K562 (cell line): ENCODE data around the gene VMP1. TPM values are rescaled to one million over a fixed set of nuclear protein-coding genes. Genes with fewer than 3 reads are reported as not detected.
A peak's percentile ranks its signal among the peaks of the same experiment; 100 is the strongest.

ENCODE experiments used
- ARID1B ChIP-seq: fragments of 450-650 bp; IDR thresholded peaks from 2 replicates; pipeline ENCODE4 v1.6.1; 2016; ENCODE audit warnings: antibody characterized with exemption, mild to moderate bottlenecking, inconsistent platforms
- CBFB ChIP-seq: sonication (generic); formaldehyde crosslinking; IDR thresholded peaks from 2 replicates; pipeline ENCODE4 v1.4.0; 2020; ENCODE audit warnings: mild to moderate bottlenecking, missing genetic modification reagents
- CBX3 ChIP-seq, 2 experiments: IDR thresholded peaks; 1 replicate in 1 of 2; 2 replicates in 1 of 2; pipeline ENCODE4 v1.6.1; 2012; ENCODE audit warnings: inconsistent platforms in 2 of 2, low read length in 2 of 2, borderline replicate concordance in 1 of 2, control low read depth in 1 of 2
- DDX20 ChIP-seq: fragments of 450-650 bp; IDR thresholded peaks from 2 replicates; pipeline ENCODE4 v1.6.1; 2016; ENCODE audit warnings: missing genetic modification characterization, low read depth, mild to moderate bottlenecking, missing compliant biosample characterization, moderate library complexity
- ELF4 ChIP-seq: fragments of 450-650 bp; formaldehyde crosslinking; IDR thresholded peaks from 2 replicates; pipeline ENCODE4 v1.4.0; 2022; ENCODE audit warnings: missing genetic modification characterization
- ELK3 ChIP-seq: fragments of 450-650 bp; formaldehyde crosslinking; IDR thresholded peaks from 2 replicates; pipeline ENCODE4 v1.4.0; 2020; ENCODE audit warnings: mild to moderate bottlenecking
- FOXK1 ChIP-seq: sonication (generic); formaldehyde crosslinking; IDR thresholded peaks from 2 replicates; pipeline ENCODE4 v1.8.0; 2022; ENCODE audit warnings: missing genetic modification reagents, mild to moderate bottlenecking, borderline replicate concordance
- FOXK2 ChIP-seq, 2 experiments: fragments of 450-650 bp; IDR thresholded peaks in 1 of 2; conservative IDR thresholded peaks in 1 of 2; 2 replicates each; pipeline ENCODE4 v1.6.1; 2016; ENCODE audit warnings: low read depth in 2 of 2, mild to moderate bottlenecking in 1 of 2
- HMG20B ChIP-seq: fragments of 250-450 bp; sonication (Bioruptor Pico); IDR thresholded peaks from 2 replicates; pipeline ENCODE4 v1.5.0; 2021; ENCODE audit warnings: mild to moderate bottlenecking
- NEUROD1 ChIP-seq: fragments of 150-350 bp; IDR thresholded peaks from 2 replicates; pipeline ENCODE4 v1.6.1; 2014; ENCODE audit warnings: borderline replicate concordance, low read length, low read depth; ENCODE audit not compliant: partially characterized antibody
- NRF1 ChIP-seq, 2 experiments: fragments of 450-650 bp; IDR thresholded peaks in 1 of 2; conservative IDR thresholded peaks in 1 of 2; 2 replicates each; pipeline ENCODE4 v1.6.1; 2014; ENCODE audit warnings: mild to moderate bottlenecking in 2 of 2
- RAD51 ChIP-seq: fragments of 450-650 bp; IDR thresholded peaks from 2 replicates; pipeline ENCODE4 v1.7.1; 2016; ENCODE audit warnings: low read depth, mild to moderate bottlenecking, borderline replicate concordance
- SIRT6 ChIP-seq: IDR thresholded peaks from one replicate; pipeline ENCODE4 v1.6.1; 2012; ENCODE audit warnings: low read depth, mild to moderate bottlenecking, control low read depth, inconsistent platforms, low read length, moderate library complexity
- SP2 ChIP-seq: IDR thresholded peaks from 2 replicates; pipeline ENCODE4 v1.6.1; 2011; ENCODE audit warnings: mild to moderate bottlenecking, low read depth, low read length, moderate library complexity; ENCODE audit not compliant: poor library complexity, severe bottlenecking; ENCODE audit errors: extremely low read depth
- THRAP3 ChIP-seq: fragments of 450-650 bp; IDR thresholded peaks from 2 replicates; pipeline ENCODE4 v1.6.1; 2016; ENCODE audit warnings: mild to moderate bottlenecking, inconsistent platforms, borderline replicate concordance
- ZBTB34 ChIP-seq: fragments of 250-450 bp; sonication (Bioruptor Pico); IDR thresholded peaks from 2 replicates; pipeline ENCODE4 v1.8.0; 2021; ENCODE audit warnings: mild to moderate bottlenecking, moderate library complexity
- ZFX ChIP-seq: sonication (generic); formaldehyde crosslinking; IDR thresholded peaks from 2 replicates; pipeline ENCODE4 v1.8.0; 2022; ENCODE audit warnings: mild to moderate bottlenecking, missing genetic modification reagents, moderate library complexity
- ZNF197 ChIP-seq: fragments of 200-800 bp; sonication (Bioruptor generic); IDR thresholded peaks from 2 replicates; pipeline ENCODE4 v1.6.1; 2016; ENCODE audit warnings: low read depth, missing genetic modification characterization, missing compliant biosample characterization
- ZNF347 ChIP-seq: fragments of 450-650 bp; formaldehyde crosslinking; IDR thresholded peaks from 2 replicates; pipeline ENCODE4 v1.4.0; 2020; ENCODE audit warnings: low read depth, mild to moderate bottlenecking, moderate library complexity
- ZNF655 ChIP-seq: fragments of 250-450 bp; sonication (Bioruptor Pico); IDR thresholded peaks from 2 replicates; pipeline ENCODE4 v1.5.0; 2021
- ZNF707 ChIP-seq: fragments of 250-450 bp; sonication (Bioruptor Pico); conservative IDR thresholded peaks from 2 replicates; pipeline ENCODE4 v1.8.0; 2022; ENCODE audit warnings: inconsistent platforms, mild to moderate bottlenecking, moderate library complexity
- ZNF830 ChIP-seq: fragments of 250-450 bp; sonication (Bioruptor Pico); IDR thresholded peaks from 2 replicates; pipeline ENCODE4 v1.5.0; 2021; ENCODE audit warnings: mild to moderate bottlenecking
- ZSCAN32 ChIP-seq: fragments of 450-650 bp; formaldehyde crosslinking; IDR thresholded peaks from 2 replicates; pipeline ENCODE4 v1.4.0; 2020; ENCODE audit warnings: mild to moderate bottlenecking, moderate library complexity
- polyA plus RNA-seq, 8 experiments: library from polyadenylated mRNA; depleted of rRNA in 4 of 8; stranded (reverse) in 5 of 8; unstranded in 3 of 8; fragments of >200 nt; fragmentation: Nextera tagmentation in 2 of 8; fragmentation: Illumina TruSeq in 1 of 8; extraction: Ambion mirVana in 2 of 8; extraction: Trizol in 1 of 8; gene quantifications; 2 replicates each; pipeline versions ENCODE4 v1.2.1 to v1.2.3, GENCODE V29; 2011 to 2014; ENCODE audit warnings: inconsistent platforms in 1 of 8, missing spikeins in 1 of 8
- total RNA-seq, 7 experiments: library from RNA; depleted of rRNA in 6 of 7; stranded (reverse); fragments of >200 nt in 6 of 7; fragmentation: Illumina TruSeq in 2 of 7; extraction: Trizol in 2 of 7; gene quantifications; 2 replicates each; pipeline versions ENCODE4 v1.2.1 to v1.2.3, GENCODE V29; 2011 to 2021; ENCODE audit warnings: low replicate concordance in 1 of 7
- TF ChIP-seq, protein P1 (sequence below): sonication (generic); formaldehyde crosslinking; IDR thresholded peaks from 2 replicates; pipeline ENCODE4 v1.8.0; 2022; ENCODE audit warnings: mild to moderate bottlenecking, missing genetic modification reagents

The VMP1 gene
- total and polyA plus RNA-seq, 9 of the 15 experiments (the other 6 are each of a cell fraction or from before 2014, with no cell fraction given), result 123 to 304 (median 151) TPM

DNA sequence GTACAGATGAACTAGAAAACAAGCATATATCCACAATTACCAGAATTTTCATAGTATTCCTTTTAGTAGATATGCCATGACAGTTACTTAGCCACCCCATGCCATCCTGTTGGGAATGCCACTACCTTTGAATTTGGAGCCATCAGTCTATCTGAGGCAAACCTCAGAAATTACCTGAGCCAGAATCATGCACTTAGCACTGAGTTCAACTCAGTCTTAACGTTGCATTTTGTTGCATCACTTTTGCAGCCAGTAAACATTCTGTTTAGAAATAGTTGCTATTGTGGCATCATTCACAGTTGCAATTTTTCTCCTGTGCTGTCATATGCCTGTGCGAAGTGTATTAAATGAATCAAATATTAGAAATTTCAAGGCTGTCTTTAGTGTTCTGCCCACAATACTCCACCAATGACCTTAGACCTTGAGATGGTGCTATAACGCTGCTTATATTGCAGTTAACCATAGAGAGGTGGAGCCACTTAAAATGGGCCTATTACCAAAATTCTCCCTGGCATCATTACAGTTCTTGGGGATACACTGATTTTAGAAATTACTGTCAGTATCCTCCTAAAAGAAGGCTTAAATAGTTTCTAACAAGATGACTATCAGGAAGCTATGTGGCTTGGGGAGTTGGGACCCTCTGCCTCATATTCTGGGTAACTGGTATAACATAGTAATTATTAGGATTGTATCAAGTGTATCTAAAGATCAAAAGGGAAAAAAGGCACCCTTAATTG is 11.3 kb upstream of the VMP1 start (continued):
- TF ChIP-seq NRF1 (conservative IDR thresholded peaks at IDR 0.05 in 1 of 2, IDR thresholded peaks at IDR 0.05 in 1 of 2), result no peak
- TF ChIP-seq FOXK2 (conservative IDR thresholded peaks at IDR 0.05 in 1 of 2, IDR thresholded peaks at IDR 0.05 in 1 of 2; ENCODE audit: low read depth in 2 of 2), result no peak
- TF ChIP-seq FOXK1, result no peak
- TF ChIP-seq ZFX (CRISPR knock-in tag), result no peak; the same call in 1 of the 2 replicates
- no peak for TF ChIP-seq ZNF830 (CRISPR knock-in tag)
- no peak for TF ChIP-seq ZNF197 (CRISPR knock-in tag)
- peak; percentile 30; the same call in 1 of the 2 replicates for TF ChIP-seq ARID1B
- TF ChIP-seq, protein P1, sequence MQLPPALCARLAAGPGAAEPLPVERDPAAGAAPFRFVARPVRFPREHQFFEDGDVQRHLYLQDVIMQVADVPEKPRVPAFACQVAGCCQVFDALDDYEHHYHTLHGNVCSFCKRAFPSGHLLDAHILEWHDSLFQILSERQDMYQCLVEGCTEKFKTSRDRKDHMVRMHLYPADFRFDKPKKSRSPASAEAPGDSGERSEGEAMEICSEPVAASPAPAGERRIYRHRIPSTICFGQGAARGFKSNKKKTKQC (CRISPR knock-in tag), result no peak
- TF ChIP-seq SP2, result no peak
- TF ChIP-seq HMG20B (CRISPR knock-in tag), result no peak
- TF ChIP-seq RAD51, result no peak
- TF ChIP-seq ELF4, result peak; percentile 45; the same call in 1 of the 2 replicates
- TF ChIP-seq NEUROD1, result no peak
- no peak for TF ChIP-seq CBFB (CRISPR knock-in tag)
- TF ChIP-seq ELK3 (CRISPR knock-in tag), result no peak
- no peak for TF ChIP-seq CBX3 (IDR thresholded peaks at IDR 0.05; ENCODE audit: borderline replicate concordance in 1 of 2, low read length in 2 of 2)
- no peak for TF ChIP-seq THRAP3
- TF ChIP-seq ZNF655, result no peak
- TF ChIP-seq ZNF347 (CRISPR knock-in tag), result no peak
- TF ChIP-seq ZNF707 (CRISPR knock-in tag), result no peak
- peak; percentile 94 for TF ChIP-seq ZSCAN32 (CRISPR knock-in tag)
- TF ChIP-seq ZBTB34, result peak; percentile 27; the same call in 1 of the 2 replicates
- TF ChIP-seq SIRT6, result no peak
- TF ChIP-seq DDX20 (tag), result no peak
